Stimulated activated naive CD8-positive, alpha-beta T cell treated with anti-CD3 and anti-CD28 coated beads, Interleukin-15, Interleukin-2, amounts not matched to agents 100 U/mL and 50 U/mL, for 24 hours (primary cell): ENCODE results near the gene RSL24D1.
A peak's percentile ranks its signal among the peaks of the same experiment; 100 is the strongest.
"Not testable (repeated sequence)": the region's sequence is repeated elsewhere in the genome, so short reads cannot be mapped to it uniquely, and the experiment has no call there.

Experiments used
- ATAC-seq: fragments of 150-1000 bp; cut with Tn5 transposase; one replicate; pipeline ENCODE4 v1.10.0; 2021
- DNase-seq: peaks from one replicate; pipeline ENCODE4 v3.0.0; 2021

The RSL24D1 gene

DNA sequence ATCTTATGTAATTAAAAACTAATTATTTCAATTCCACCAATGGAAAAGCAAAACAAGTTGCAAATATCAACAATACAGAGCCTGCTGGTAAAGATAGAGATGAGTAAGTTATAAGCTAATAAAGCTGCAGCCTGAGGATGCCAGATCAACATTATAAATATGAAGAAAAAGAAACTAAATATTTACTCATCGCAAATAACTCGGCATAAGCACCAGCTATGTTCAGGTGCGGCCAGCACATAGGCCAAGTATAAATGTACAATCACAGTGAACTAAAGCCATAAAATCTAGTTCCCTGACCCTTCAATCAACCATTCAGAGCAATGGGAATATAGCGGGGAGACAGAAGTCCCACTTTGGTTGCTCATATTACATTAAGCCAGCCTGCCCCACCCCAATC lies 7.7 kb upstream of the RSL24D1 start:
- no peak for ATAC-seq
- DNase-seq, result no peak

DNA sequence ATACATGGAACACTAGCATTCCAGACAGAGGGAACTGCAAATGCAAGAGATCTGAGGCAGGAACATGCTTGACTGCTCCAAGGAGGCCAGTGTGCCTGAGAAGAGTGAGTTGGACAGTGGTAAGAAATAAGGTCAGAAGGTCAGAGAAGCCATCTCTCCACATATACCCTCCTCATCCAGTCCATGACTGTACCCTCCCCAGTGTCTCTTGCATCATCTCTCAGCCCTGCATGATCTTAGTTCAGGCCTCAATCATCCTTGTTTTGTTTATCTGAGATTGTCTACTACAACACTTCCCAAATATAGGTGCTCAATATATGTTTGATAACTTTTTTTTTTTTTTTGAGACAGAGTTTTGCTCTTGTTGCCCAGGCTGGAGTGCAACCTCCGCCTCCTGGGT lies 5.5 kb upstream of the RSL24D1 start:
- DNase-seq, result no peak
- no peak for ATAC-seq

DNA sequence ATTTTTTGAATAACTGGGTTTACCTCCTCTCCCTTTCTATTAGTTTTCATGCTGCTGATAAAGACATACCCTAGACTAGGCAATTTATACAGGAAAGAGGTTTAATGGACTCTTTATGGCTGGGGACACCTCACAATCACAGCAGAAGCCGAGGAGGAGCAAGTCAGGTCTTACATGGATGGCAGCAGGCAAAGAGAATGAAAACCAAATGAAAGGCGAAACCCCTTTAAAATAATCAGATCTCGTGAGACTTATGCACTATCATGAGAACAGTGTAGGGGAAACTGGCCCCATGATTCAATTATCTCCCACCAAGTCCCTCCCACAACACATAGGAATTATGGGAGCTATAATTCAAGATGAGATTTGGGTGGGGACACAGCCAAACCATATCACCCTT lies 2.0 kb upstream of the RSL24D1 start:
- DNase-seq, result no peak
- no peak for ATAC-seq

DNA sequence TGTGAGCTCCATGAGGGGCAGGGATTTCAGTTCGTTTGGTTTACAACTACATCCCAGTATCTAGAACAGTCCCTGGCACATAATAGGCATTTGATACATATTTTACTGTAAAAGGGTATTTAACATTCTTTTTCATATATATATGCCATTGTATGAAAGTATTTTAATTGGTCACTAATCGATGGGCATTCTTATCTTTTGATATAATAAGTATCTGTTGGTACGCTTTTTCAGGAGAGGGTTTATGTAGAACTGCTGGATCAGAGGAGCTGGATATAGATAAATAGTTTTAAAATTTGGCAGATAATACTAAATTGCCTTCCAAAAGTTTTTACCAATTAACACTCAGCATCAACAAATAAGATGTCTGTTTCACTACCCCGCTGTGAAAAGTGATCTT lies 978 bp upstream of the RSL24D1 start:
- ATAC-seq (no peak), DNase-seq (no peak)

DNA sequence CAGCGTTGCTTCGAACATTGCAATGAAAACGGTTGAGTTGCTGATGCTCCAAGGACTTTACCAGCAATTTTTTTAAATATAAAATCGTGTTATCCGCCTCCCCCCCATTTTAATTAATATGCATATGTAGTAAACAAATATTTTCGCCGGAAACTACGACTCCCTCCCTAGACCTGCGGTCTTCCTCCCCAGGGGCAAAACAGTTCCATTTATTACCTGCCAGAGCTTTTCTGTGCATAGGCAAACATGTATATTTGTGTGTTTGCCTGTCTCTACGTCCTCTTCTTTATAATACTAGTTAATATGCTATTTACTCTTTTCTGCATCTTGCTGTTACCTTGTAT lies 593 bp upstream of the RSL24D1 start:
- DNase-seq, result no peak
- no peak for ATAC-seq

DNA sequence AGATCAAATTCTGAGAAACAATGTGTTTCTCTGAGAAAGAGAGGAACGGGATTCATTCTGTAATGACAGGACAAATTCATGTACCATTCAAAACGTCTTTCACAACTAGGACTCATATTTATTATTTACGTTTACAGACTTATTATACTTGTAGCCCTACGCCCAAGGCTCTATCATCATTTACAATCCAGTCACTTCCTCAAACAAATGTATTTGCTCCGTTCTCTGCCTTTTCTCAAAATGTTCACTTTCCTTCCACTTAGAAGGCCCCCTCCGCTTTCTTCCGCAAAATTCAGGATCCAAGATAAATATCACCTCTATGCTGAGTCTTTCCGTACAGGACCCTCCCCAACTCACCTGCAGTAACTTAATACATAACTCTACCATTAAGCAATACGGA lies 745 bp downstream of the RSL24D1 start:
- DNase-seq (no peak), ATAC-seq (no peak)

DNA sequence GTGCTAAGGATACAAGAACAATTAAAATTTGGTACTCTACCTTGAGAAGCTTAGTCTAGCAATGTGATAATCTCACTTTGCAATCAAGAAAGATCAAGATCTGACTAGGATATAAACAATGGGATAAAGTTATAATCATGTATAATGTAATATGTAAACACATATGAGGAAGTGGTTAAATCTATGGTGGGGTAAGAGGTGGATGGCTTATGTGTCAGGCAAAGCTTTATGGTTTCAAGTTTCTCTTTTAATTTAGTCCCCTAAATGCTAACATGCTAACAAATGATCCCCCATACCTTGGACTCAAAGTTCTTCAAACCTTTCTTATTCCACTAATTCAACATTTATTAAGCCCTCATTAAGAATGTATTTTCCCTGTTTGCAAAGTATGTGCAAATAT lies 2.5 kb downstream of the RSL24D1 start:
- ATAC-seq (no peak), DNase-seq (no peak)

DNA sequence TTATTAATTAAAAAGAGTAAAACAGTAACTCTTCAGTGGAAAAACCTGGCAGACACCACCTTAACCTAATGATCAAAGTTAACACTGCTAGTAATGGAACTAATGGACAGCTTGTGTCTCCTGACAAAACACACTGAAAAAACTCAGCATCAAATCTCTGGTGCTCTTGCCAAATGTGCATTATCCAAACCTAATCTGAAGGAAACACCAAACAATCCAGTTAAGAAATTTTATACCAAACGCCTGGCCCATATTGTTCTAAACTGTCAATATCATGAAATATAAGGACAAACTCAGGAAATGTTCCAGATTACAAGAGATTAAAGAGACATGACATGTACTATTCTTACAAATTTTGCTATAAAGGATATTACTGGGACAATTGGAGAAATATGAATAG lies 10.4 kb downstream of the RSL24D1 start:
- ATAC-seq (no peak), DNase-seq (no peak)

DNA sequence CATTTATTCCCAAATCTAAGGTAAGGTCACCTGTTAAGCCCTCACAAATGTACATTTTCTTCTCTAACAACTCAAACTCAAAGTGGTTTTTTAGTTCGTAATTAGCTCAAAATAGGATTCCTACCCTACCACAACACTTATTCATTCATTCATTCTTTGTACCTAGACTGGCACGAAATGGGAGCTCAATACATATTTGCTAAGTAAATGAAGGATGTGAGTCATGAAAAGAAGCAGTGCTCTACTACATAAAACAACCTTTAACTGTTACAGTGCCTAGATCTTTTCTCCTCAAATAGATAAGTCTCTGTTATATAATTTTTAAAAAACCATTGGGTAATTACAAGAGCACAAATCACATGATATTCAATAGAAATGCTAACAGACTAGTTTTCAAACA lies 13.1 kb downstream of the RSL24D1 start:
- ATAC-seq, result no peak
- no peak for DNase-seq

DNA sequence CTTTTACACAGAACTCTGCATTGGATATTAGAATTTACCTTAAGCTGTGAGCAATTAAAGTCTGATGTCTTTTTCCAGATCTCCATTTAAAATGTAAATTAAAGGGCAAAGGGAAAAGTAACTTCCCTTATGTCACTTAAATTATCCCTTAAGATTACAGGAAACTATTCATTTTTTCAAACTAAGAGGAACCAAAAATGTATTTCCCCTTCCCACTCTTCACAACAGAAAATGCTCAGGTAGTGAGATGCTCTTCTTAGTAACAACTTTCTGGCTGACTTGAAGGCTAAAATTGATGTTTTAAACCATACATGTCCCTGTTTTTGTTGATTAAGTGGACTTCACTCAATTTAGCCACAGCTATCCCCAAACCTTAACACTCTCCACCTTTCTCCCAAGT lies 17.6 kb downstream of the RSL24D1 start:
- DNase-seq (no peak), ATAC-seq (no peak)

DNA sequence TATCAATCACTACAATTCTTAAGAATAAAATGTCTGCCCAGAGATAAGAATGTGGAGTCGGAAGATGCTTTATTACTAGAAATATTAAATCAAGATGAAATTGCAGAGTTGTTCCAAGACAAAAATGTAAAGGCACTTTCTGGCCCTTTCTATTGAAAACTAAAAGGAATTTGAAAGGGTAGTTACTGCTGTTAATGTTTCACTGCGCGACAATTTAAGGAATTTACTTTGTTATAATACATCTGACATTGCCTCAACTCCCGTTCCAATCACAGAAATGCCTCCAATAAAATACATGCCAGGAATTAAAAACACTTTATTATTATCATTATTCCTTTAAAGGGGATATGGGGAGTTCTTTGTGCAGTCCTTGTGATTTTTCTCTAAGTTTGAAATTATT lies 26.4 kb downstream of the RSL24D1 start:
- ATAC-seq (no peak), DNase-seq (no peak)

DNA sequence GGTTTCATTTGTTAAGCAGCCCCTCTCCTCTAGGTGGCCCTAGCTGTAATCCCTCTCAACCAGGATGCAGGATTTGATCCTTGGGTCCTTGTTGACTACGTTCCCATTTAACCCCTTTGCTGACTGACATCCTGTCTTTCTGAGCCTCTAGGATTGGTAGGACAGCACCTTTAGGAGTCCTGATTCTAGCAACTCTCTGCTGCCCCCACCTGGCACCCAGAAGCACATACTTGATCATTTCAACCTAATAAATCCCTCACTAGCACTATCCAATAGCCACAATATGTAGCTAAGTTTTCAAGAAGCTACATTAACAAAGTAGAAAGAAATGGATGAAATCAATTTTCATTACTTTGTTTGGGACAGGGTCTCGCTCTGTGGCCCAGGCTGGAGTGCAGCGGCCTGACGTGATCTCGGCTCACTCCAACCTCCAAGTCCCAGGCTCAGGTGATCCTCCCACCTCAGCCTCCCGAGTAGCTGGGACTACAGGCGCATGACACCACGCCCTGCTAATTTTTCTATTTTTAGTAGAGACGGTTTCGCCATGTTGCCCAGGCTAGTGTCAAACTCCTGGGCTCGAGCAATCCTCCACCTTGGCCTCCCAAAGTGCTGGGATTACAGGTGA lies 28.3 kb downstream of the RSL24D1 start:
- ATAC-seq, result peak; percentile 66
- peak; percentile 72 for DNase-seq

DNA sequence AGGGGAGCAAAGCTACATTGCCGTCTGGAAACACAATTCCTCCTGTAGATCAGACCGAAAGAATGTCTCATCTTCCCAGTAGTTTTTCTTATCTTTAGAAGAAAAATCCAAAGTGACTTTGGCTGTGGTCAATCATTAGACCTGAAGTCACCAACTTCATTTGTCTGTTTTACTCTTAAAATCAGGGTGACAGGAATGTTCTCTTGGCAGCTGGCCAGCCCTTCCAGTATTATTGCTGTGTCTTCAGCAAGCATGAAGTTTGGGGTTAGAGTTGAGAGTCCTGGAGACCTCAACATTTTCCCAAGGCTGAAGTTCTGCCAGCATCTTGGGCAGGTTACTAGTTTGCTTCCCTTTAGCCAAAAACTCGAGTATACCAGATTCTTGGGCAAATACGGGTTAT lies 32.5 kb downstream of the RSL24D1 start:
- no peak for ATAC-seq
- no peak for DNase-seq

DNA sequence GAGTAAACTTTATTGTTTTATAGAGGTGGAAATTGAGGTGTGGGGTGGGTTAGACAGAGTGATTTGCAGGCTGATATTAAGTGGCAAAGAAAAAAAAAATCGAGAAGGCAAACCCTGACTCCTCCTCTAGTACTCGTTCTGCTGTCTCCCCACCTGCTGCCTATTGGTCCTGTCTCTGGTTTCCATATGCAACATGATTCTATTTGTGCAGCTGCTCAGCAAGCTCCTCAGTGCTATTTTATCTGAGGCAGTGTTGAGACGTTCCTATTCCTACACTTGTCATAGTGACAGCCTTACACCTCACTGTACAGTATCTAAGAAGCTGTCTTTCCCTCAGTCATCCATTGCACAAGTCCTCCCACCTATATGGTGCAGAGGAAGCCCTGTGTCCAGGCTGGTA lies 45.1 kb downstream of the RSL24D1 start:
- no peak for DNase-seq
- no peak for ATAC-seq

DNA sequence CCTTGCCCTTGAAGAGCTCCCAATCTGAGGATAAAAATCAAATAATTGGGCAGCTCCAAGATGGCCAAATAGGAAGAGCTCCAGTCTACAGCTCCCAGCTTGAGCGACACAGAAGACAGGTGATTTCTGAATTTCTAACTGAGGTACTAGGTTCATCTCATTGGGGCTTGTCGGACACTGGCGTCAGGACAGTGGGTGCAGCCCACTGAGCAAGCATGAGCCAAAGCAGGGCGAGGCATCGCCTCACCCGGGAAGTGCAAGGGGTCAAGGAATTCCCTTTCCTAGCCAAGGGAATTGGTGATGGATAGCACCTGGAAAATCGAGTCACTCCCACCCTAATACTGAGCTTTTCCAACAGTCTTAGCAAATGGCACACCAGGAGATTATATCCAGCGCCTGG lies 53.6 kb downstream of the RSL24D1 start:
- not testable (repeated sequence) for DNase-seq, ATAC-seq

DNA sequence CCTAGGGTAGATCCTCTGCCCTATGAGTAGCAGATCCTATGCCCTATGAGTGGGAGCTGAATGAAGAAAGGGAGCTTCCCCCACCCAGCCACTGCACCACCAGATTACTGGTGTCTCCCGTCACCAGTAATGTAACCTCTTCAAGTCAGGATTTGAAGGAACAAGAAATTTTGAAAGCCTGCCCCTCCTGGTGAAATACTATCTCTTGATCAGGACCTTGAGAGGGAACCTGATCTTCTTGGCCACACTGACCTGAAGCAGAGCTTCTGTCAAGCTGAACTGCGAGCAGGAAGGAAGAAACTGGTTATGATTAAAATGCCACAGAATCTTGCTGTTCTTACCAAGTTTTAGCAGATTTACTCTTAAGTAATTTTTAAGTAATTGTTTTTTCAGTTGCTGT lies 62.8 kb downstream of the RSL24D1 start:
- DNase-seq (no peak), ATAC-seq (no peak)

DNA sequence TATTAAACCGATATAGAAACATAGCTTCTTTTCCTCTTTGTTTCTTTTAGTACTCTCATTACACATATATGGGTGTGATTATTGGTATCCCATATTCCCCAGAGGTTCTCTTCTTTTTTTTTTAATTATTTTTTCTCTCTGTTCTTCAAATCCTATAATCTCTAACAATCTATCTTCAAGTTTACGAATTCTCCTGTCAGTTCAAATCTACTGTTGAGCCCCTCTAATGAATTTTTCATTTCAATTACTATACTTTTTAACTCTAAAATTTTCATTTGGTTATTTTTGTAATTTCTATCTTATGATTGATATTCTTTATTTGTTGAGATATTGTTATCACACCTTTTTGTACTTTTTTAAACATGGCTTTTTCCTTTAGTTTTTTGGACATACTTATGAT lies 64.1 kb downstream of the RSL24D1 start:
- no peak for DNase-seq
- no peak for ATAC-seq
